KMS-11 (cell line): ENCODE data around the gene ARL8A.
"Not testable (repeated sequence)": the region's sequence is repeated elsewhere in the genome, so short reads cannot be mapped to it uniquely, and the experiment has no call there.

Source experiments
- H2AFZ ChIP-seq: fragments of 200-600 bp; sonication (generic); 2 replicates; pipeline ENCODE4 v1.6.1; 2016; ENCODE audit warnings: antibody characterized with exemption, mixed run types, low read depth
- H3K27ac ChIP-seq: fragments of 200-600 bp; sonication (generic); 2 replicates; pipeline ENCODE4 v1.6.1; 2016; ENCODE audit warnings: mild to moderate bottlenecking, mixed run types
- H3K27me3 ChIP-seq: fragments of 200-600 bp; sonication (generic); 2 replicates; pipeline ENCODE4 v1.6.1; 2017; ENCODE audit warnings: mild to moderate bottlenecking, low read depth, mixed run types, moderate library complexity; ENCODE audit not compliant: insufficient read depth
- H3K36me3 ChIP-seq: fragments of 200-600 bp; sonication (generic); 2 replicates; pipeline ENCODE4 v1.6.1; 2017; ENCODE audit warnings: mild to moderate bottlenecking, mixed run types; ENCODE audit not compliant: insufficient read depth
- H3K4me1 ChIP-seq: fragments of 200-600 bp; sonication (generic); 2 replicates; pipeline ENCODE4 v1.6.1; 2016; ENCODE audit warnings: mild to moderate bottlenecking, low read depth, mixed run types; ENCODE audit not compliant: poor library complexity, severe bottlenecking
- H3K4me2 ChIP-seq: fragments of 200-600 bp; sonication (generic); 2 replicates; pipeline ENCODE4 v1.7.0; 2016; ENCODE audit warnings: mild to moderate bottlenecking, mixed run types
- H3K4me3 ChIP-seq: fragments of 200-600 bp; sonication (generic); IDR thresholded peaks from 2 replicates; pipeline ENCODE4 v1.6.1; 2017; ENCODE audit warnings: low read depth, low read length, mixed read lengths; ENCODE audit not compliant: insufficient read depth
- H3K79me2 ChIP-seq: fragments of 200-600 bp; sonication (generic); 2 replicates; pipeline ENCODE4 v1.6.1; 2016; ENCODE audit warnings: low read depth, mixed run types; ENCODE audit not compliant: insufficient read depth
- H3K9ac ChIP-seq: fragments of 200-600 bp; sonication (generic); 2 replicates; pipeline ENCODE4 v1.6.1; 2016; ENCODE audit warnings: mild to moderate bottlenecking, mixed run types
- H4K20me1 ChIP-seq: fragments of 200-600 bp; sonication (generic); 2 replicates; pipeline ENCODE4 v1.6.1; 2016; ENCODE audit warnings: mild to moderate bottlenecking, mixed run types; ENCODE audit not compliant: insufficient read depth
- TF ChIP-seq, protein P1 (sequence below): fragments of 200-600 bp; sonication (generic); conservative IDR thresholded peaks from 2 replicates; pipeline ENCODE4 v1.6.1; 2017; ENCODE audit warnings: low read depth, mild to moderate bottlenecking, antibody characterized with exemption, low read length, moderate library complexity, mixed read lengths

Gene ARL8A

DNA sequence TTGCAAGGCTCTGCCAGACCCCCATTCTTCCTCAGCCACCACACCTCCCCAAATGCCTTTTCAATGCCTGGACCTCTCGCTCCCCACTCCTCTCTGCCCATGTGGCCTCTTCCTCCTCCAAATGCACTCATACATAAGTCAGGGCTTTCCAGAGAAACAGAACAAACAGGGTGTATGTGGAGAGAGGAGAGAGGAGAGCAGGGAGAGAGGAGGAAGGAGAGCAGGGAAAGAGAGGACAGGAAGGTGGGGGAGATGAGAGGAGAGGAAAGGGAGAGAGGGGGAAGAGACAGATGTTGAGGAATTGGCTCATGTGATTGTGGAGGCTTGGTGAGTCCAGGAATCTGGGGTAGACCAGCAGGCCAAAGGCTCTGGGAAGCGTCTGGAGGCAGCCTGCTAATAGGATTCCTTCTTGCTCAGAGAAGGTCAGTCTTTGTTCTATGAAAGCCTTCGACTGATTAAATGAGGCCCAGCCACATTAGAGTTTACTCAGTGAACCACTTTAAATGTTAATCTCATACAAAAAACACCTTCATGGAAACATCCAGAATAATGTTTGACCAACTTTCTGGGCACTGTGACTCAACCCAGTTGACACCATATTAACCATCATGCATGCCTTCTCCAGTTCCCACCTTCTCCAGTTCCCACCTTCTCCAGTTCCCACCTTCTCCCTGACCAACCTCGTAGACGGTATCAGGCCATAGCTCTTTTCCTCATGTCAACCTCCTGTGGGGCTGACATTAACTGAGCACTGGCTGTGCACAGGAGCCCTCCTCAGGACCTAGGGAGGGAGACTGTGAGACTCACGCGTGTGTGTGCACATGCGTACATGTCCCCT is 37.7 kb upstream of the ARL8A start:
- no peak overlapping the region for H3K4me2 ChIP-seq
- no peak overlapping the region for H3K9ac ChIP-seq
- no peak overlapping the region for H3K4me3 ChIP-seq
- H3K4me1 ChIP-seq, result peaks cover 9% of the 10 kb centered on the region
- H3K36me3 ChIP-seq, result no peaks in the 10 kb centered on the region
- no peak overlapping the region for H3K27ac ChIP-seq
- peaks cover 29% of the 10 kb centered on the region for H3K27me3 ChIP-seq
- no peak overlapping the region for H2AFZ ChIP-seq
- H4K20me1 ChIP-seq, result no peaks in the 10 kb centered on the region
- TF ChIP-seq, protein P1, sequence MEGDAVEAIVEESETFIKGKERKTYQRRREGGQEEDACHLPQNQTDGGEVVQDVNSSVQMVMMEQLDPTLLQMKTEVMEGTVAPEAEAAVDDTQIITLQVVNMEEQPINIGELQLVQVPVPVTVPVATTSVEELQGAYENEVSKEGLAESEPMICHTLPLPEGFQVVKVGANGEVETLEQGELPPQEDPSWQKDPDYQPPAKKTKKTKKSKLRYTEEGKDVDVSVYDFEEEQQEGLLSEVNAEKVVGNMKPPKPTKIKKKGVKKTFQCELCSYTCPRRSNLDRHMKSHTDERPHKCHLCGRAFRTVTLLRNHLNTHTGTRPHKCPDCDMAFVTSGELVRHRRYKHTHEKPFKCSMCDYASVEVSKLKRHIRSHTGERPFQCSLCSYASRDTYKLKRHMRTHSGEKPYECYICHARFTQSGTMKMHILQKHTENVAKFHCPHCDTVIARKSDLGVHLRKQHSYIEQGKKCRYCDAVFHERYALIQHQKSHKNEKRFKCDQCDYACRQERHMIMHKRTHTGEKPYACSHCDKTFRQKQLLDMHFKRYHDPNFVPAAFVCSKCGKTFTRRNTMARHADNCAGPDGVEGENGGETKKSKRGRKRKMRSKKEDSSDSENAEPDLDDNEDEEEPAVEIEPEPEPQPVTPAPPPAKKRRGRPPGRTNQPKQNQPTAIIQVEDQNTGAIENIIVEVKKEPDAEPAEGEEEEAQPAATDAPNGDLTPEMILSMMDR, result no peak
- no peaks in the 10 kb centered on the region for H3K79me2 ChIP-seq

GRCh38 chr1:202181586-202181985 is 37.0 kb upstream of the ARL8A start:
- TF ChIP-seq, protein P1, result no peak
- Histone ChIP-seq H3K79me2 (no peaks in the 10 kb centered on the region), H3K9ac (no peak overlapping the region), H3K36me3 (no peaks in the 10 kb centered on the region), H3K4me3 (no peak overlapping the region), H4K20me1 (no peaks in the 10 kb centered on the region), H3K4me2 (no peak overlapping the region), H3K27ac (no peak overlapping the region), H3K4me1 (peaks cover 9% of the 10 kb centered on the region), H3K27me3 (peaks cover 23% of the 10 kb centered on the region), H2AFZ (no peak overlapping the region)

DNA sequence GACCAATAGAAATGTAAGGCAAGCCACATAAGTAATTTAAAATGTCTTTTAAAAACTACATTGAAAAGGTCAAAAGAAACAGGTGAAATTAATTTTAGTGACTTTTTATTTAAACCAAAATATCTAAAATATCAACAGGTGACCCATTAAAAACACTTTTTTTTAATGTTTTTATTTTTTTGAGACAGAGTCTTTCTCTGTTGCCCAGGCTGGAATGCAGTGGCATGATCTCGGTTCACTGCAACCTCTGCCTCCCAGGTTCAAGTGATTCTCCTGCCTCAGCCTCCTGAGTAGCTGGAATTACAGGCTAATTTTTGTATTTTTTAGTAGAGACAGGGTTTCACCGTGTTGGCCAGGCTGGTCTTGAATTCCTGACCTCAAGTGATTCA is 36.2 kb upstream of the ARL8A start:
- H4K20me1 ChIP-seq, H3K27ac ChIP-seq, H3K79me2 ChIP-seq, H3K4me3 ChIP-seq, H3K4me2 ChIP-seq, H3K36me3 ChIP-seq, H2AFZ ChIP-seq, H3K4me1 ChIP-seq, H3K9ac ChIP-seq: not testable (repeated sequence)
- H3K27me3 ChIP-seq, result peaks cover 19% of the 10 kb centered on the region; the same call in 1 of the 2 replicates

DNA sequence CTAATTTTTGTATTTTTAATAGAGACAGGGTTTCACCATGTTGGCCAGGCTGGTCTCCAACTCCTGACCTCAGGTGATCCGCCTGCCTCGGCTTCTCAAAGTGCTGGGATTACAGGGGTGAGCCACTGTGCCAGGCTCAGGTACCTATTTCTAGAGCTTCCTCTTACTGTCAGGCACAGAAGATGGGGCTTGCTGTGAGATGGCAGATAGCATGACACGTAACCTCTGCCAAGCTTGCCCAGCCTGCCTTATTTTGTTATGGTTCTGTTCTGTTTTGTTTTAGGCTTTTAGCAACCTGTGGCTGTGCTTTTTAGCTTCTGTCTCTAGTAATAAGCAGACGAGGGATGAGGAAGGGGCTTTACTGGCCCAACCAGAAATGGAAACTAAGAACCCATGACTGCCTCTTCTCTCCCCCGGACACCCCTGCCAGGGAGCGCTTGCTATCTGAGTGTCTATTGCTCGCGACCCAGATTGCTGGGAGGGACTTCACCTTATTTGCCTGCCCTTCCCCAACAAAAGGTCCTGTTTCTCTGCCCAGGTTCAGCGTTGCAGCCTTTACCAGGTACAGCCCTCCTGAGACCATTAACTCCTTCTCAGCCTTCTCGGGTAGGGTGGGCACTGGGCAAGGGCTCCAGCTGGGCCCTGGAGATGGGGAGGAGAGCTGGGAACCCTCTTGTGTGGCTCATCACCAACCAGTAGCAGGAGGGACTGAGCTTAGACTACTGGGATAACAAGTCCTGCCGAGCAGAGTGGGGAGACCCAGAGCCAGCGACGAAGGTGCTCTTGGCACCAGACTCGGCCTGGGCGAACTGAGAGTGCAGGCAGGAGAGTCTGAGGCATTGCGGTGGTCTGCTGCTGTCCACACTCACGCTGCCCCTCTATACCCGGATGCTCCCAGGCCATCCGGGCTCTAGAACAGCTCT is 35.6 kb upstream of the ARL8A start:
- Histone ChIP-seq H4K20me1 (no peaks in the 10 kb centered on the region), H3K4me3 (no peak overlapping the region), H3K9ac (no peak overlapping the region), H2AFZ (no peak overlapping the region), H3K36me3 (no peaks in the 10 kb centered on the region), H3K27me3 (peaks cover 17% of the 10 kb centered on the region; the same call in 1 of the 2 replicates), H3K4me1 (peaks cover 9% of the 10 kb centered on the region), H3K79me2 (no peaks in the 10 kb centered on the region), H3K4me2 (no peak overlapping the region), H3K27ac (no peak overlapping the region)
- TF ChIP-seq, protein P1, result no peak
